Activated naive CD4-positive, alpha-beta T cell treated with Interleukin-2 at 50 U/mL for 16 hours (primary cell): ENCODE results near the gene RALY.
"Not testable (repeated sequence)": the region's sequence is repeated elsewhere in the genome, so short reads cannot be mapped to it uniquely, and the experiment has no call there.

Experiments
- DNase-seq: peaks from one replicate; pipeline ENCODE4 v3.0.0-alpha.2; 2020

RALY gene

GRCh38 chr20:34018166-34018565 lies 24.5 kb downstream of the RALY start:
- no peak for DNase-seq

- DNase-seq, result no peak
Measured at GRCh38 chr20:34022151-34022838, 28.6 kb downstream of the RALY start.

GRCh38 chr20:34022839-34023234 lies 29.1 kb downstream of the RALY start:
- no peak for DNase-seq

GRCh38 chr20:34023937-34024722 lies 30.4 kb downstream of the RALY start:
- DNase-seq, result no peak

GRCh38 chr20:34024723-34025351 lies 31.1 kb downstream of the RALY start:
- DNase-seq, result no peak

- not testable (repeated sequence) for DNase-seq
Measured at GRCh38 chr20:34028013-34028412, 34.3 kb downstream of the RALY start.

- DNase-seq, result no peak
Measured at GRCh38 chr20:34029415-34029814, 35.7 kb downstream of the RALY start.

- no peak for DNase-seq
Measured at GRCh38 chr20:34030456-34030855, 36.7 kb downstream of the RALY start.

- no peak for DNase-seq
Measured at GRCh38 chr20:34033903-34034302, 40.2 kb downstream of the RALY start.

- DNase-seq, result peak; percentile 52
Measured at GRCh38 chr20:34037121-34037520, 43.4 kb downstream of the RALY start.

GRCh38 chr20:34037767-34038166 lies 44.1 kb downstream of the RALY start:
- DNase-seq, result no peak

GRCh38 chr20:34040300-34040995 lies 46.7 kb downstream of the RALY start:
- no peak for DNase-seq

GRCh38 chr20:34041226-34041625 lies 47.5 kb downstream of the RALY start:
- DNase-seq, result no peak

GRCh38 chr20:34042262-34042661 lies 48.6 kb downstream of the RALY start:
- no peak for DNase-seq

GRCh38 chr20:34043025-34043424 lies 49.3 kb downstream of the RALY start:
- no peak for DNase-seq

- no peak for DNase-seq
Measured at GRCh38 chr20:34045294-34045693, 51.6 kb downstream of the RALY start.

- DNase-seq, result no peak
Measured at GRCh38 chr20:34045930-34046725, 52.4 kb downstream of the RALY start.

GRCh38 chr20:34047010-34047687 lies 53.4 kb downstream of the RALY start:
- no peak for DNase-seq

GRCh38 chr20:34047917-34048316 lies 54.2 kb downstream of the RALY start:
- no peak for DNase-seq

GRCh38 chr20:34049389-34049788 lies 55.7 kb downstream of the RALY start:
- no peak for DNase-seq

- DNase-seq, result no peak
Measured at GRCh38 chr20:34049897-34050695, 56.4 kb downstream of the RALY start.
